Ectodermal cell (in vitro differentiated cells): ENCODE results near the gene LYL1.
A peak's percentile ranks its signal among the peaks of the same experiment; 100 is the strongest.

ENCODE experiments used
- H3K27ac ChIP-seq: 2 replicates; pipeline ENCODE4 v1.7.0; 2013; ENCODE audit warnings: mild to moderate bottlenecking, low read depth, low read length; ENCODE audit not compliant: insufficient read depth, poor library complexity, severe bottlenecking
- H3K27me3 ChIP-seq: 2 replicates; pipeline ENCODE4 v1.7.0; 2013; ENCODE audit warnings: mild to moderate bottlenecking, low read length; ENCODE audit not compliant: insufficient read depth, control insufficient read depth, poor library complexity, severe bottlenecking
- H3K36me3 ChIP-seq: one replicate; pipeline ENCODE4 v1.7.0; 2013; ENCODE audit warnings: low read length; ENCODE audit not compliant: control insufficient read depth, insufficient read depth
- H3K4me1 ChIP-seq: one replicate; pipeline ENCODE4 v1.7.0; 2013; ENCODE audit warnings: low read length; ENCODE audit not compliant: control insufficient read depth, insufficient read depth
- H3K4me3 ChIP-seq: 2 replicates; pipeline ENCODE4 v1.7.0; 2013; ENCODE audit warnings: low read depth, low read length, control low read depth; ENCODE audit not compliant: insufficient read depth
- H3K9me3 ChIP-seq: 2 replicates; pipeline ENCODE4 v1.7.0; 2013; ENCODE audit warnings: mild to moderate bottlenecking, low read length, moderate library complexity; ENCODE audit not compliant: control insufficient read depth
- WGBS, 2 experiments: methylation state at CpG; one replicate each; pipeline ENCODE4 v1.1.7; 2013; ENCODE audit warnings: missing lambda C conversion rate in 2 of 2; 5-methylcytosine and 5-hydroxymethylcytosine counted together

LYL1 gene

GRCh38 chr19:13138916-13139198, 36.2 kb upstream of the LYL1 start:
- WGBS, 2 experiments, result 90 to 92% methylated on average over 10 of the region's 10 CpGs
- Histone ChIP-seq H3K4me3 (no peak overlapping the region), H3K27ac (peak overlapping the region; percentile 26), H3K27me3 (no peaks in the 10 kb centered on the region), H3K9me3 (no peaks in the 10 kb centered on the region), H3K36me3 (peaks cover 39% of the 10 kb centered on the region), H3K4me1 (peaks cover 6% of the 10 kb centered on the region)

- H3K9me3 ChIP-seq, result no peaks in the 10 kb centered on the region
- H3K4me3 ChIP-seq, result no peak overlapping the region
- peaks cover 6% of the 10 kb centered on the region for H3K4me1 ChIP-seq
- H3K27me3 ChIP-seq, result no peaks in the 10 kb centered on the region
- 93% methylated on average over 40 of the region's 40 CpGs for WGBS, 2 experiments
- peak overlapping the region; percentile 26 for H3K27ac ChIP-seq
- peaks cover 39% of the 10 kb centered on the region for H3K36me3 ChIP-seq
These were observed 35.7 kb upstream of the LYL1 start for GRCh38 chr19:13138171-13138915.

DNA sequence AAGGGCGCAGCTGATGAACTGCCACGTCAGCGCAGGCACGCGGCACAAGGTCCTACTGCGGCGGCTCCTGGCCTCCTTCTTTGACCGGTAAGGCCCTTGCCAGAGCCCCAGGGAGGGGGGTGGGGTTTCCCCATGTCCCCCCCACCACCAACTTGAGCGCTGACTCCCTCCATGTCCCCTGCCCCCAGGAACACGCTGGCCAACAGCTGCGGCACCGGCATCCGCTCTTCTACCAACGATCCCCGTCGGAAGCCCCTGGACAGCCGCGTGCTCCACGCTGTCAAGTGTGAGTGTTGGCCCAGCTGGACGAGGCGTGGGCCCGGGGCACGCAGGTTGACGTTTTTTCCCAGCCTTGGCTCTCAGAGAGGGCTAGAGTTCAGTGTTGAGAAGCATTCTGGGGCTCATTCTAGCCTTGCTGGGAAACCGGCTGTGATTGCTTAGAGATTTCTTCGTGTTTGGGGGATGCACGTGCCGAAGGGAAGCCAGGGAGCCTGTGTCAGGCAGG, 34.7 kb upstream of the LYL1 start:
- Histone ChIP-seq H3K9me3 (no peaks in the 10 kb centered on the region), H3K4me3 (no peak overlapping the region), H3K27ac (no peak overlapping the region), H3K4me1 (peaks cover 6% of the 10 kb centered on the region), H3K36me3 (peaks cover 39% of the 10 kb centered on the region), H3K27me3 (no peaks in the 10 kb centered on the region)
- WGBS, 2 experiments, result 96% methylated on average over 28 of the region's 28 CpGs

DNA sequence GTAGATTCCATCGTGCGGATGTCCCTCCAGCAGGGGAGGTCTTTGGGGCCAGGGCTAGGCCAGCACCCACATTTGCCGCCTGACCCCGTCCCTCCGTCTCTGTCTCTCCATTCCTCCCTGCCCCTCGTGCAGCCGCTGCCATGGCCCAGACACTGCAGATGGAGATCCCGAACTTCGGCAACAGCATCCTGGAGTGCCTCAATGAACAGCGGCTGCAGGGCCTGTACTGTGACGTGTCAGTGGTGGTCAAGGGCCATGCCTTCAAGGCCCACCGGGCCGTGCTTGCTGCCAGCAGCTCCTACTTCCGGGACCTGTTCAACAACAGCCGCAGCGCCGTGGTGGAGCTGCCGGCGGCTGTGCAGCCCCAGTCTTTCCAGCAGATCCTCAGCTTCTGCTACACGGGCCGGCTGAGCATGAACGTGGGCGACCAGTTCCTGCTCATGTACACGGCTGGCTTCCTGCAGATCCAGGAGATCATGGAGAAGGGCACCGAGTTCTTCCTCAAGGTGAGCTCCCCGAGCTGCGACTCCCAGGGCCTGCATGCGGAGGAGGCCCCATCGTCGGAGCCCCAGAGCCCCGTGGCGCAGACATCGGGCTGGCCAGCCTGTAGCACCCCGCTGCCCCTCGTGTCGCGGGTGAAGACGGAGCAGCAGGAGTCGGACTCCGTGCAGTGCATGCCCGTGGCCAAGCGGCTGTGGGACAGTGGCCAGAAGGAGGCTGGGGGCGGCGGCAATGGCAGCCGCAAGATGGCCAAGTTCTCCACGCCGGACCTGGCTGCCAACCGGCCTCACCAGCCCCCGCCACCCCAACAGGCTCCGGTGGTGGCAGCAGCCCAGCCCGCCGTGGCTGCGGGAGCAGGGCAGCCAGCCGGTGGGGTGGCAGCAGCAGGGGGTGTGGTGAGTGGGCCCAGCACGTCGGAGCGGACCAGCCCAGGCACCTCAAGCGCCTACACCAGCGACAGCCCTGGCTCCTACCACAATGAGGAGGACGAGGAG, 32.7 kb upstream of the LYL1 start:
- Histone ChIP-seq H3K4me1 (peaks cover 6% of the 10 kb centered on the region), H3K4me3 (no peak overlapping the region), H3K27ac (no peak overlapping the region), H3K9me3 (no peaks in the 10 kb centered on the region), H3K27me3 (no peaks in the 10 kb centered on the region), H3K36me3 (peaks cover 39% of the 10 kb centered on the region)
- WGBS, 2 experiments, result 96% methylated on average over 60 of the region's 60 CpGs

DNA sequence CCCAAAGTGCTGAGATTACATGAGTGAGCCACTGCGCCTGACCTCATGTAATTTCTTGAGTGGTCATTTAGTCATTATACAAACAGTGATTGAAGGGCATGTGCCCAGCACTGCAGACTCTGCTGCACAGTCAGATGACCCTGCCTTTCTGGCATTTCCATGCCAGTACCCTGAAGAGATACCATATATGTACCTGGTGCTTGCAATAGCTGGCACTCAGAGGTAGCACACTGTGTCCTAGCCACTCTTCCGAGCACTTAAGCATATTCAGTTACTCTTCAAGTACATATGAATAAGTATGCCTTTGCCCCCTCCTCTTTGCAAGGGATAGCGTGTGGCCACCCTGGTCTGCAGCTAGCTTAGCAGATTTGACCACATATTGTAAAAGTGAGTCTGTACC, 32.0 kb upstream of the LYL1 start:
- H3K27me3 ChIP-seq, result no peaks in the 10 kb centered on the region
- H3K4me3 ChIP-seq, result no peak overlapping the region
- WGBS, 2 experiments, result 98% methylated on average over 3 of the region's 3 CpGs
- no peaks in the 10 kb centered on the region for H3K9me3 ChIP-seq
- H3K4me1 ChIP-seq, result peaks cover 6% of the 10 kb centered on the region
- H3K27ac ChIP-seq, result no peak overlapping the region
- H3K36me3 ChIP-seq, result peaks cover 39% of the 10 kb centered on the region

- peaks cover under 1% of the 10 kb centered on the region for H3K4me1 ChIP-seq
- H3K27me3 ChIP-seq, result no peaks in the 10 kb centered on the region
- H3K4me3 ChIP-seq, result no peak overlapping the region
- no peaks in the 10 kb centered on the region for H3K9me3 ChIP-seq
- H3K36me3 ChIP-seq, result peaks cover 35% of the 10 kb centered on the region
- H3K27ac ChIP-seq, result no peak overlapping the region
- WGBS, 2 experiments, result 92% methylated on average over 12 of the region's 12 CpGs
These were observed 30.7 kb upstream of the LYL1 start for GRCh38 chr19:13133241-13133870.

DNA sequence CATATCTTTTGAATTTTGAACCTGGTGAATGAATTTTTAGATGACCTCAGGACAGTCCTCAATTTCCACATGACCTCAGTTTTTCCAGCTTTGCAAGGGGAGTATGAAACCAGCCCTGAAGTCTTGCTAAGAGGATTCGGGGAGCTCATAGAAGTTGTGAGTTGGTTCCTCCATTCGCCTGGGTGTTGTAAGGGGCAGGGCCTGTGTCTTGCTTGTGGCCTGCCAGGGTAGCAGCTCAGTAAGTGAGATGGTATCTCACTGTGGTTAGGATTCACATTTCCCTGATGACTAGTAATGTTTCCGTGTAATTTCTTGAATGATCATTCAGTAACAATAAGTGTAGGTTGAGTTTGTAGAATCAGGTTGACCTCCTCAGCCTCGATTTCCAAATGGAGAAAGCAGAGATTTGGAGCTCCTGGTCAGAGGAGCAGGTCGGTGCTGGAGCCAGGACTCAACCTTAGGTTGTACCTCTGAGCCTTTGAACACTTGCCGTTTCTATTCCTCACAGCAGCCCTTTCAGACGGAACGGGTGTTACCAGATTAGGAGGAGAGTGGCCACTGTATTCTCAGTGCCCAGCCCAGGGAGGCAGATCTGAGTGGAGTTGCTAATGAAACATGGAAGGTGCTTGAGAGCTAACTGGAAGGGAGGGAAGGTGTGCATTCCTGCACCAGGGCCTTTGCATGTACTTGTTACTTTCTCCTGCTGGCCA, 30.0 kb upstream of the LYL1 start:
- no peaks in the 10 kb centered on the region for H3K9me3 ChIP-seq
- H3K4me1 ChIP-seq, result no peaks in the 10 kb centered on the region
- no peak overlapping the region for H3K4me3 ChIP-seq
- no peaks in the 10 kb centered on the region for H3K27me3 ChIP-seq
- H3K27ac ChIP-seq, result no peak overlapping the region
- peaks cover 27% of the 10 kb centered on the region for H3K36me3 ChIP-seq
- 93 to 95% methylated on average over 8 of the region's 8 CpGs for WGBS, 2 experiments

GRCh38 chr19:13130886-13131490, 28.3 kb upstream of the LYL1 start:
- Histone ChIP-seq H3K27me3 (no peaks in the 10 kb centered on the region), H3K9me3 (no peaks in the 10 kb centered on the region), H3K4me1 (no peaks in the 10 kb centered on the region), H3K4me3 (no peak overlapping the region), H3K36me3 (peaks cover 14% of the 10 kb centered on the region), H3K27ac (no peak overlapping the region)
- 94 to 97% methylated on average over 3 of the region's 3 CpGs for WGBS, 2 experiments

DNA sequence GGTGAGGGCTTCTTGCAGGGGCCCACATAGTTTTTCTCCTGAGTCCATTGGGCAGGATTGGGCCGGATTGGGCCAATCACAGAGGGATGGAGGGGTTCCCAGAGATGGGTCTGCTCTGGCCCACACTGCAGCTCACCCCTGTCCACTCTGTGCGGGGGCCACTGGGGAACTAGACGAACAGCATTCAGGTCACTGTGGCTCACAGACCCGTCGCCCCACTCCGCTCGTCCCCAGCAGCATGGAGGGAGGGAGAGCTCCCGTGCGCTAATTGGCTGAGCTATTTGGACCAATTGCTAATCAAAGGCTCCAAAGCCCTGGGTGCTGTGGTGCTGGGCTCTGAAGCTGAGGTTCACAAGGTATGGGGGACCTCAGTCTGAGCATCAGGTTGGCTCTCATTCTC, 26.7 kb upstream of the LYL1 start:
- Histone ChIP-seq H3K4me3 (no peak overlapping the region), H3K36me3 (no peaks in the 10 kb centered on the region), H3K27me3 (no peaks in the 10 kb centered on the region), H3K27ac (no peak overlapping the region), H3K9me3 (no peaks in the 10 kb centered on the region), H3K4me1 (no peaks in the 10 kb centered on the region)
- WGBS, 2 experiments, result 94 to 97% methylated on average over 9 of the region's 9 CpGs
